T-helper 2 cell (primary cell): ENCODE data around the gene GAK.
"Not testable (repeated sequence)": the region's sequence is repeated elsewhere in the genome, so short reads cannot be mapped to it uniquely, and the experiment has no call there.

ENCODE experiments used
- DNase-seq, 5 experiments: peaks; one replicate each; pipeline versions ENCODE4 v3.0.0 to v3.0.0-alpha.2; 2012 to 2022

Gene GAK

DNA sequence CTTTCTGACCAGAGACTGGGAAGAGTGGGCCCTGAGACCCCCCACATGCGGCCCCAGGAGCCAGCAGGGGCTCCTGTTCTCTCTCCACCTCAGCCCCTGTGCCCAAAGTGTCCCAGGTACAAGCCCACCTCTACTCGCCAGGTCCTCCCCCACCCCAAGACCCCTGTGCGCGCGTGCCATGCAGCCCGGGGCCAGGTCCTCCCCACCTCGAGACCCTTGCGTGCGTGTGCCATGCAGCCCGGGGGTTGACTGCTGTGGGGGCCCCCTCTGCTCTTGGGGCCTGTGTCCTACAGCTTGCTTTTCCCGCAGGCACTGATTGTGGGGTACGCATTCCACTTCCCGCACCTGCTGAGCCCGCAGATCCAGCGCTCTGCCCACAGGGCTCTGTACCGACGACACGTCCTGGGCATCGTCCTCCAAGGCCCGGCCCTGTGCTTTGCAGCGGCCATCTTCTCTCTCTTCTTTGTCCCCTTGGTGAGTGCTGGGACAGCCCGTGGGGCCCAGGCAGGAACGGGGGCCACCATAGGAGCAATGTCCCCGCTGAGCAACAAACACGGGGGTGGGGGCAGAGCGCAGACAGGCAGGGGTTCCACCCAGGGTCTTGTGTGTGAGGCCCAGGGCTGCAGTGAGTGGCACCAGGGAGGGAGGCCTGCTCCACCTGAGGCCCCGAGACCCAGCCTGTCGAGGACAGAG is 20.9 kb upstream of the GAK start:
- no peak for DNase-seq

- DNase-seq: no peak
Measured at GRCh38 chr4:951594-952468, 19.7 kb upstream of the GAK start.

GRCh38 chr4:951186-951585 is 19.1 kb upstream of the GAK start:
- DNase-seq: no peak

DNA sequence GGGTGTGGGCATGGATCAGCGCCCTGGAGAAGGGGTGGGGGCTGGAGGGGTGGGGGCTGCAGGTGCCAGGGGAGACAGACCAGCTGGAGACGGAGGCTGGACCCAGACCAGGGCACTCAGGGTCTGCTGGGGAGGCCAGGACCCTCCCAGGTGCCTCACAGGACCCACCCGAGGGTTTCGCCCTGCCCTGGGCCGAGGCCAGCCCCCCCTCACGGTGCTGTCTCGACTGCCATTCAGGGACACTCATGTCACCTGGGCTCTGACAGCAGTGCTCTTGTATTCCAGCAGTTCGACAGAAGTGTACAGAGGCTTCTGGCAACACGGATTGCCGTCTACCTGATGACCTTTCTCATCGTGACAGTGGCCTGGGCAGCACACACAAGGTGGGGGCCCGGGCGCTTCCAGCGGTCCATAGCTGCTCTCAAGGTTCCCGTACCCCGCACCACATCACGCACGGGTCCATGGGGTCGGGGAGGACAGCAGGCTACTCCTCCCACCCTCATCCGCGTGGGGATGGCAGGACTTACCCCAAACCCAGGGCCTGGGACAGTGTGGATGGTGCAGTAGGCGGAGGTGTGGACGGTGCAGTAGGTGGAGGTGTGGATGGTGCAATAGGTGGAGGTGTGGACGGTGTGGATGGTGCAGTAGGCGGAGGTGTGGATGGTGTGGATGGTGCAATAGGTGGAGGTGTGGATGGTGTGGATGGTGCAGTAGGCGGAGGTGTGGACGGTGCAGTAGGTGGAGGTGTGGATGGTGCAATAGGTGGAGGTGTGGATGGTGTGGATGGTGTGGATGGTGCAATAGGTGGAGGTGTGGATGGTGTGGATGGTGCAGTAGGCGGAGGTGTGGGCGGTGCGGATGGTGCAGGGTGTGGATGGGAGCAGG is 18.3 kb upstream of the GAK start:
- no peak for DNase-seq

DNA sequence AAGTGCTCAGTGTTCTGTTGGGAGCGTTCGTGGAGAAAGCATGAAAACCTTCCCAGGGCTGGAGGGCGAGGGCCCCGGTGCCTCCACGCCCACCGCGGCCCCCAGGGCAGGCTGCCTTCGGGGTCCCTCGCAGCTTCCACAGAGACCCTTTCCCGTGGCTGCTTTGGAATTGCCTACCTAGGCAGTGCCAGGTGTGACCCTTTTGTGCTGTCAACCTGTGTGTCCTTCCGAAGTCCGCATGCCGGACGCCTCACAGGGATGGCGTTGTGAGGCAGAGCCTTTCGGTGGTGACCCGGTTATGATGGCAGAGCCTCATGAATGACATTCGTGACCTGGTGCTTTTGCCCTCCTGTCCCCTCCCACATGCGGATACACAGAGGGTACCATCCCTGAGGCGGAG is 17.5 kb upstream of the GAK start:
- no peak for DNase-seq

DNA sequence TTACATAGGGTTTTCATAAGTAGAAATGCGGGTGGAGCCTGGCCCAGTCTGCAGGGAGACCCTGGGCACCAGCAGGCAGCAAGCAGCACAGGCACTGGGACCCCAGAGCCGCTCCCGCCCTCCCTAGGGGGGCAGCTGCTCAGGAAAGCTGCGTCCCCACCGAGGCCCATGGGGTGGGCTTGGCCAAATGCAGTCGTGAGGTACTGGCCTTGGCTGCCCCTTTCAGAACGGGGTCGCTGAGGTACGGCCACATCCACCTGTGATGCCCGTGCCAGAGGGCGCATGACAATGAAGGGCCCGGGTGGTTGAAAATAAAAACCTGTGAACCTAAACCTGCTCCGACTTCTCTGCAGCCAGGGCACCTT is 16.8 kb upstream of the GAK start:
- DNase-seq: no peak

- DNase-seq: no peak
Measured at GRCh38 chr4:948101-948935, 16.2 kb upstream of the GAK start.

DNA sequence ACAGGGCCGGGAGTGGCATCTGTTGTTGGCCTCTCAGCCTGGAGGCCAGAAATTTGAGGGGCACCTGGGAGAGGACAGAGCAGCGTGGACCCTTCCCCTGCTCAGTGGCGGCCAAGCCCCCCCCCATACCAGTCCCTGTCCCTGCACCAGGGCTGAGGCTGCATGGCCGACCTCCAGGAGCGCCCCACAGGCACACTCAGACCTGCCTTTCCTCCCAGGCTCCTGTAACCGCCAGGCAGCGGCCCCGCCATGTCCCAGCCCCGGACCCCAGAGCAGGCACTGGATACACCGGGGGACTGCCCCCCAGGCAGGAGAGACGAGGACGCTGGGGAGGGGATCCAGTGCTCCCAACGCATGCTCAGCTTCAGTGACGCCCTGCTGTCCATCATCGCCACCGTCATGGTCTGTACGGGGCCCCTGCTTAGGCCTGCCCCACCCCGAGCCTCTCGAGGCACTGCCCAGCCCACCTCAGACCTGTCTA is 15.4 kb upstream of the GAK start:
- DNase-seq: no peak

GRCh38 chr4:946517-947471 is 14.7 kb upstream of the GAK start:
- DNase-seq: no peak

DNA sequence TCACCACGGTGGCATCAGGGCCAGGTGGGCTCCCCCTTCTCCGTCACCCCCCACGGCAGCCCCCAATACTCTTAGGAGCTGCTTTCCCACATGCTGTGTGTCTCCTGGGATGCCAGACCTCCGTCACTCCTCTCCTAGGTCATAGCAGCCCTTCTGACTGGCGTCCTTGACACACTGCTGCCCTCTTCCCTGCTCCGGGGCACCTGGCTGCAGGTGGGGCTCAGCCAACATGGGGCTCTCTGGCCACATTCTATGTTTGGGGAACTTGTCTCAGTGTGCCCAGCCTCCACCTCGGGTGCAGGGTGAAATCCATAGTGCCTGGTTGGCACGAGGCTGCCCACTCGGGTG is 14.0 kb upstream of the GAK start:
- DNase-seq: no peak

DNA sequence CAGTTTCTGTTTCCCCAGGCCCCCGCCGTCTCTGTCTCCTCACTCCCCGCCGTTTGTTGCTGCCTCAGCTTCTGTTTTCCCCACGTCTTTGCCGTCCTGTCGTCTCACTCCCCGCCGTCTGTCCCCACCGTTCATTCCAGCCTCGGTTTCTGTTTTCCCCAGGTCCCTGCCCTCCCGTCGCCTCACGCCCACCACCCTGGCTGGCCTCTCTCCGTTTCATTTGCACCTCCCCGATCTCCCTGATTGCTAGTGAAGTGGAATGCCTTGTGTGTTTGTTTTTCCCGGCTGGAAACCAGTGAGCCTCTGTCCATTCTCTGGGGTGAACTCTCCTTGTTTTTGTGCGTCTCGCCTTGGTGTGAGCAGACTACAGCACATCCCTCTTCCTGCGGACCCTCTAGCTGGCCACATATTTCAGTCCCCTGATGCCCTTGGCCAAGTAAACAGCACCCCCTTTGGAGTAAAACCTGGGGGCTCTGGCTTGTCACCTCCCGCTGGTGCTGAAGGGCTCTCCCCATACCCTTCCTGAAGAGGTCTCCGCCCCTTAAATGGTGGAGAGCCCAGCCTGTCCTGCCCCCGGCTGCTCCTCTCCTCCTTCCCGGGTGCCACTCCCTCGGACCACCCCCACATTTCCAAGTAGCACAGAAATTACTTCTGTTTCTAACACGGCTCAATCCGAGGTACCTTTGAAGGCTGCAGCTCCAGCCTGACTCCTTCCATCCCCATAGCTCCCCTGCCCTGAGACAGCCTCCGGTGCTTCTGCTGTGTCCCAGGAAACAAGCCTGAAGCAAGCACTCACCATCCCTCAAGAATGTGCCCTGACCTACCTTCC is 13.4 kb upstream of the GAK start:
- DNase-seq: no peak

DNA sequence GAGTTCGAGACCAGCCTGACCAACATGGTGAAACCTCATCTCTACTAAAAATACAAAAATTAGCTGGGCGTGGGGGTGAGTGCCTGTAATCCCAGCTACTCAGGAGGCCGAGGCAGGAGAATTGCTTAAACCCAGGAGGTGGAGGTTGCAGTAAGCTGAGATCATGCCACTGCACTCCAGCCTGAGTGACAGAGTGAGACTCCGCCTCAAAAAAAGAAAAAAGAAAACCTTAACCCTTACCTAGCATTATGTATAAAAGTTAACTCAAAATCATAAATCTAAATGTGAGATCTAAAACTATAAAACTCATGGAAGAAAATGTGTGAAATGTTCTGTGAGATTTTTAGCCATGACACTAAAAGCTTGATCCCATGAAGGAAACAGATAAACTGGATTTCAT is 7.4 kb upstream of the GAK start:
- DNase-seq: not testable (repeated sequence)

- DNase-seq: no peak
Measured at GRCh38 chr4:932713-933070, 576 bp upstream of the GAK start.

DNA sequence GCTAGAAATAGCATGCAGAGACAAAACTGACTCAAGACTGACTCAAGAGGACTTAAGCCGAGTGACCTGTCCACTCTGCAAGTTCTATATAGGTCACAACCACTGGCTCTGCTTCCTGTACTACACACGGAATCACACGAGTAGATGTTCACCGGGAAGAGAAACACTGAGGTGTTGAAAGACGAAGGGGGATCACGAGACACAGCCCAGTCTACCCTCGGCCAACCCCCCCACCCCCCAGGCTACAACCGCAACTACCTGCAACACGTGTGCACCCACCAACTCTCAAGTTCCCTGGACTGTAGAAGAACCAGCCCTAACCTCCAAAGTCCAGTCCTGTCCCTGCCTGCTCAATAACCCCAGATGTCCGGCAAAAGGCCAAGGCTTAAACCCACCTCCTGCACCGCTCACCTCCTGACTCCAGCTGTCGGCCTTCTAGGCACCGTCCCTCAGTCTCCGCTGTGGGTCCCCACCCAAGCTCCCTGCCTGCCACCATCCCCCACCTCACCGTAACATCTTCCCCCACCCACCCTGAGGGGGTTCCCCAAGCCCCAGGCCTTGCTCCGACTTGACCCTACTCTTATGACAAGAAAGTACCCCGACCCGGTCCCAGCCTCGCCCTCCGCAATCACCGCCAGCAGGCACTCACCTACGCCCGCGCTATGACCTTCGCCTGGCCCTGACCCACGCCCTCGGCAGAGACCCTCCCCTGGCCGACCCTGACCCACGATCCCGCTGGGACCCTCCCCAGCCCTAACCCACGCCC is 739 bp downstream of the GAK start:
- peak in 2 of 5 experiments; percentile 20 to 33 for DNase-seq

GRCh38 chr4:930827-931193 is 1.3 kb downstream of the GAK start:
- DNase-seq: no peak

DNA sequence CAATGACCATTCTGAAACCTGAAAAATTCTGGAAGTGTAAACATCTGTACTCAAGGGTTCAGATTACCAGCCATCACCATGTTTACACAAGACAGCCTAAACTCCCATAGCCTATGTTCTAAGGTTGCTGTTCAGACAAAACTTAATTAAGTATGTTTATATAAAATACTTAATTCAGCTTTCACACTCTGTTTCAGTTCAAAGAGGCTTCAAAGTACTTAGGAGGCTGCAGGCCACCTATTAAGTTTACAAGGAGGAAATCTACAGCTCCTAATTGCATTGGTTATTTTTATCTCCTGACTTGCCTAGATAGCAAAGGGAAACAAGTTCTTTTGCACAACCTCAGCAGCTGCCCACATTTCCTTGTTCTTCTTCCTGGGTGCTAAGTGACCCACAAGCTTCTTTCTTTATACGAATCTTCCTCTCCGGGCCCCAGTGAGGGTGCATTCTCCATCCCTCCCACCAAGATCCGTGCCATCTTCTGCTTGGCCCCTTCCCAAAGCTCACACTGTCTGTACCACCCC is 2.0 kb downstream of the GAK start:
- peak in 1 of 5 experiments; percentile 45 for DNase-seq

GRCh38 chr4:929096-929765 is 2.9 kb downstream of the GAK start:
- DNase-seq: no peak

DNA sequence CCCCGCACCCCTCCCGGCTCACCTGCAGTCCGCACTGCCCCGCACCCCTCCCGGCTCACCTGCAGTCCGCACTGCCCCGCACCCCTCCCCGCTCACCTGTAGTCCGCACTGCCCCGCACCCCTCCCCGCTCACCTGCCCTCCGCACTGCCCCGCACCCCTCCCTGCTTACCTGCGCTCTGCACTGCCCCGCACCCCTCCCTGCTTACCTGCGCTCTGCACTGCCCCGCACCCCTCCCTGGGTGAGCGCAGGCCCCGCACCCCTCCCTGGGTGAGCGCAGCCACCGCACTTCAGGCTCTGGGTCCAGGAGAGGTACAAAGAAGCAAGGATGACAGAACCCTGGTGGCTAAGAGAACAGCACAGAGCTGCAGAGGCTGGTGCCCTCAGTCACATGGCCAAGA is 4.5 kb downstream of the GAK start:
- not testable (repeated sequence) for DNase-seq

DNA sequence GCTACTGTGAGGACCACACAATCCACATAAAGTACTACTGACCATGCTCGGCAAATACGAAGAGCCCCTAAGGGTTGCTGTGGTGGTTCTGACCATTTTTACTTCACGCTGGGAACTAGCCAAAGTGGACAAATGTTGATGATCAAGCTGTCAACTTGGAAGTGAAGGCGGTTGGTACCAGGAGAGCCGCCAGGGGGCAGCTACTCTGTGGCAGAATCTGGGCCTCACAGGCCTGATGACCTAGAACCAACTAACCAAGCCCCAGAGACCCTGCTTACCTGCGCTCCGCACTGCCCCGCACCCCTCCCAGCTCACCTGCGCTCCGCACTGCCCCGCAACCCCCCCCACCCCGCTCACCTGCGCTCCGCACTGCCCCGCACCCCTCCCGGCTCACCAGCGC is 5.6 kb downstream of the GAK start:
- DNase-seq: no peak
